ENCODE data around the gene ALCAM.

GRCh38 chr3:105356396-105356795 lies 10.3 kb upstream of the ALCAM start:
- TF ChIP-seq, protein P1, sequence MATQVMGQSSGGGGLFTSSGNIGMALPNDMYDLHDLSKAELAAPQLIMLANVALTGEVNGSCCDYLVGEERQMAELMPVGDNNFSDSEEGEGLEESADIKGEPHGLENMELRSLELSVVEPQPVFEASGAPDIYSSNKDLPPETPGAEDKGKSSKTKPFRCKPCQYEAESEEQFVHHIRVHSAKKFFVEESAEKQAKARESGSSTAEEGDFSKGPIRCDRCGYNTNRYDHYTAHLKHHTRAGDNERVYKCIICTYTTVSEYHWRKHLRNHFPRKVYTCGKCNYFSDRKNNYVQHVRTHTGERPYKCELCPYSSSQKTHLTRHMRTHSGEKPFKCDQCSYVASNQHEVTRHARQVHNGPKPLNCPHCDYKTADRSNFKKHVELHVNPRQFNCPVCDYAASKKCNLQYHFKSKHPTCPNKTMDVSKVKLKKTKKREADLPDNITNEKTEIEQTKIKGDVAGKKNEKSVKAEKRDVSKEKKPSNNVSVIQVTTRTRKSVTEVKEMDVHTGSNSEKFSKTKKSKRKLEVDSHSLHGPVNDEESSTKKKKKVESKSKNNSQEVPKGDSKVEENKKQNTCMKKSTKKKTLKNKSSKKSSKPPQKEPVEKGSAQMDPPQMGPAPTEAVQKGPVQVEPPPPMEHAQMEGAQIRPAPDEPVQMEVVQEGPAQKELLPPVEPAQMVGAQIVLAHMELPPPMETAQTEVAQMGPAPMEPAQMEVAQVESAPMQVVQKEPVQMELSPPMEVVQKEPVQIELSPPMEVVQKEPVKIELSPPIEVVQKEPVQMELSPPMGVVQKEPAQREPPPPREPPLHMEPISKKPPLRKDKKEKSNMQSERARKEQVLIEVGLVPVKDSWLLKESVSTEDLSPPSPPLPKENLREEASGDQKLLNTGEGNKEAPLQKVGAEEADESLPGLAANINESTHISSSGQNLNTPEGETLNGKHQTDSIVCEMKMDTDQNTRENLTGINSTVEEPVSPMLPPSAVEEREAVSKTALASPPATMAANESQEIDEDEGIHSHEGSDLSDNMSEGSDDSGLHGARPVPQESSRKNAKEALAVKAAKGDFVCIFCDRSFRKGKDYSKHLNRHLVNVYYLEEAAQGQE (IDR thresholded peaks at IDR 0.05; ENCODE audit: low read depth), result no peak
- no peak for TF ChIP-seq TAF1 (IDR thresholded peaks at IDR 0.05; ENCODE audit: low read depth)
- no peak for TF ChIP-seq CEBPB (IDR thresholded peaks at IDR 0.05)
- no peak for TF ChIP-seq YY1 (IDR thresholded peaks at IDR 0.05; ENCODE audit: low read depth)

Measured in Ishikawa (cell line).